HCEC 1CT (cell line): ENCODE results near the gene PGS1.

Experiments
- DNase-seq: peaks from one replicate; pipeline ENCODE4 v3.0.0-alpha.2; 2017

The PGS1 gene

GRCh38 chr17:78428836-78429617 lies 50.6 kb downstream of the PGS1 start:
- DNase-seq, result no peak

GRCh38 chr17:78429618-78429995 lies 51.2 kb downstream of the PGS1 start:
- peak; percentile 66 for DNase-seq

- DNase-seq, result no peak
Observed at GRCh38 chr17:78430892-78431691, 52.6 kb downstream of the PGS1 start.

GRCh38 chr17:78431692-78431958 lies 53.2 kb downstream of the PGS1 start:
- DNase-seq, result no peak

- DNase-seq, result no peak
Observed at GRCh38 chr17:78432226-78433012, 54.0 kb downstream of the PGS1 start.

GRCh38 chr17:78433013-78433727 lies 54.7 kb downstream of the PGS1 start:
- no peak for DNase-seq

GRCh38 chr17:78433780-78434335 lies 55.4 kb downstream of the PGS1 start:
- DNase-seq, result no peak

- no peak for DNase-seq
Observed at GRCh38 chr17:78434455-78435329, 56.2 kb downstream of the PGS1 start.

GRCh38 chr17:78435330-78436005 lies 57.0 kb downstream of the PGS1 start:
- no peak for DNase-seq

- no peak for DNase-seq
Observed at GRCh38 chr17:78437508-78438169, 59.2 kb downstream of the PGS1 start.

GRCh38 chr17:78438271-78438691 lies 59.8 kb downstream of the PGS1 start:
- no peak for DNase-seq

- DNase-seq, result no peak
Observed at GRCh38 chr17:78438694-78439325, 60.4 kb downstream of the PGS1 start.

GRCh38 chr17:78441271-78441971 lies 63.0 kb downstream of the PGS1 start:
- no peak for DNase-seq

GRCh38 chr17:78442648-78443218 lies 64.3 kb downstream of the PGS1 start:
- no peak for DNase-seq

- no peak for DNase-seq
Observed at GRCh38 chr17:78444392-78444791, 65.9 kb downstream of the PGS1 start.

GRCh38 chr17:78446833-78447232 lies 68.4 kb downstream of the PGS1 start:
- no peak for DNase-seq

- no peak for DNase-seq
Observed at GRCh38 chr17:78448356-78448993, 70.0 kb downstream of the PGS1 start.

- no peak for DNase-seq
Observed at GRCh38 chr17:78449983-78450595, 71.6 kb downstream of the PGS1 start.
